ENCODE data around the gene AZGP1. TPM values are rescaled to one million over a fixed set of nuclear protein-coding genes. Genes with fewer than 3 reads are reported as not detected.
"Not testable (repeated sequence)": the region's sequence is repeated elsewhere in the genome, so short reads cannot be mapped to it uniquely, and the experiment has no call there.

AZGP1 gene
- total and polyA plus RNA-seq, 3 experiments from 2014 or later = not detected

- Histone ChIP-seq H3K4me1 (ENCODE audit: insufficient read depth, low read length) (no peaks in the 10 kb centered on the region), H3K36me3 (ENCODE audit: insufficient read depth, low read length) (no peaks in the 10 kb centered on the region), H3K9me3 (ENCODE audit: low read length) (no peaks in the 10 kb centered on the region), H3K27me3 (ENCODE audit: insufficient read depth, low read length, poor library complexity, severe bottlenecking) (peaks cover 2% of the 10 kb centered on the region), H3K4me3 (ENCODE audit: low read length) (no peak overlapping the region), H3K27ac (ENCODE audit: low read depth, low read length) (no peak overlapping the region)
- no peak overlapping the region for H3K27ac Mint-ChIP-seq
- no peak for DNase-seq
- H3K4me3 Mint-ChIP-seq = peak overlapping the region in 1 of 7 donors; percentile 19
- peaks cover 0 to 5% (median 5%) of the 10 kb centered on the region in 5 donors for H3K9me3 Mint-ChIP-seq
- H3K36me3 Mint-ChIP-seq = peaks cover 0 to 6% (median 0%) of the 10 kb centered on the region in 3 donors
- CTCF ChIA-PET = interaction anchor here (1.0 kb wide), 1 partner anchor 28 kb away, joined by 3 read pairs; no protein-coding TSS in a partner anchor
- H3K27me3 Mint-ChIP-seq = peaks cover 14 to 62% of the 10 kb centered on the region in 2 donors
- peaks cover 4 to 6% (median 5%) of the 10 kb centered on the region in 3 donors for H3K4me1 Mint-ChIP-seq
- POLR2A ChIA-PET = no interaction called here
Observed at GRCh38 chr7:99943641-99944496, 32.0 kb downstream of the AZGP1 start.

GRCh38 chr7:99938296-99938695 lies 37.5 kb downstream of the AZGP1 start:
- H3K9me3 ChIP-seq (ENCODE audit: low read length) = no peaks in the 10 kb centered on the region
- H3K4me1 ChIP-seq (ENCODE audit: insufficient read depth, low read length) = peaks cover 5% of the 10 kb centered on the region
- no peaks in the 10 kb centered on the region for H3K27me3 ChIP-seq (ENCODE audit: insufficient read depth, low read length, poor library complexity, severe bottlenecking)
- Mint-ChIP-seq H3K4me1 (peaks cover 4 to 10% (median 7%) of the 10 kb centered on the region in 3 donors), H3K4me3 (no peak overlapping the region), H3K36me3 (peaks cover 0 to 10% (median 0%) of the 10 kb centered on the region in 3 donors), H3K27ac (no peak overlapping the region), H3K27me3 (peaks cover 24 to 73% of the 10 kb centered on the region in 2 donors), H3K9me3 (peaks cover 4 to 10% (median 7%) of the 10 kb centered on the region in 5 donors)
- H3K4me3 ChIP-seq (ENCODE audit: low read length) = no peak overlapping the region
- ChIA-PET POLR2A (no interaction called here), CTCF (no interaction called here)
- DNase-seq = no peak
- no peak overlapping the region for H3K27ac ChIP-seq (ENCODE audit: low read depth, low read length)
- no peaks in the 10 kb centered on the region for H3K36me3 ChIP-seq (ENCODE audit: insufficient read depth, low read length)

DNA sequence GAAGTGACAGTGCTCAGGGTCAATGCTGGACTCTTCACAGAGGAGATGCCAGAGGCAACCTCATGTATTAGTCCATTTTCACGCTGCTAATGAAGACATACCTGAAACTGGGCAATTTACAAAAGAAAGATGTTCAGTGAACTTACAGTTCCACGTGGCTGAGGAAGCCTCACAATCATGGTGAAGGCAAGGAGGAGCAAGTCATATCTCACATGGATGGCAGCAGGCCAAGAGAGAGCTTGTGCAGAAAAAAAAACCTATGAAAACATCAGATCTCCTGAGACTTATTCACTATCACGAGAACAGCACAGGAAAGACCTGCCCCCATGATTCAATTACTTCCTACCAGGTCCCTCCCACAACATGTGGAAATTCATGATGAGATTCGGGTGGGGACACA lies 40.8 kb downstream of the AZGP1 start:
- H3K27ac ChIP-seq (ENCODE audit: low read depth, low read length); POLR2A ChIA-PET; H3K4me3 ChIP-seq (ENCODE audit: low read length); H3K4me1 ChIP-seq (ENCODE audit: insufficient read depth, low read length); H3K27me3 ChIP-seq (ENCODE audit: insufficient read depth, low read length, poor library complexity, severe bottlenecking); H3K36me3 Mint-ChIP-seq; H3K36me3 ChIP-seq (ENCODE audit: insufficient read depth, low read length); DNase-seq; H3K9me3 Mint-ChIP-seq; H3K4me3 Mint-ChIP-seq; H3K9me3 ChIP-seq (ENCODE audit: low read length): not testable (repeated sequence)
- Mint-ChIP-seq H3K27ac (peak overlapping the region in 2 of 8 donors; percentile 9 to 14), H3K4me1 (peaks cover 5 to 12% (median 9%) of the 10 kb centered on the region in 3 donors), H3K27me3 (peaks cover 20 to 53% of the 10 kb centered on the region in 2 donors)
- CTCF ChIA-PET = interaction anchor here (2.1 kb wide), 1 partner anchor 16 kb away, joined by 4 read pairs; the partner anchor contains the start of gene TRIM4

- H3K4me1 ChIP-seq (ENCODE audit: insufficient read depth, low read length) = peaks cover 19% of the 10 kb centered on the region
- no peak overlapping the region for H3K4me3 ChIP-seq (ENCODE audit: low read length)
- no peaks in the 10 kb centered on the region for H3K9me3 Mint-ChIP-seq
- H3K27me3 Mint-ChIP-seq = peaks cover 35 to 64% of the 10 kb centered on the region in 2 donors
- no peaks in the 10 kb centered on the region for H3K27me3 ChIP-seq (ENCODE audit: insufficient read depth, low read length, poor library complexity, severe bottlenecking)
- no peaks in the 10 kb centered on the region for H3K9me3 ChIP-seq (ENCODE audit: low read length)
- no peaks in the 10 kb centered on the region for H3K36me3 Mint-ChIP-seq
- no peak for DNase-seq
- H3K4me3 Mint-ChIP-seq = no peak overlapping the region
- CTCF ChIA-PET = interaction anchor here (1.1 to 1.9 kb wide), 2 partner anchors 11 to 20 kb away, joined by 4 to 10 read pairs; partner anchors contain the start of gene TRIM4
- H3K4me1 Mint-ChIP-seq = peaks cover 15 to 28% (median 28%) of the 10 kb centered on the region in 3 donors
- H3K36me3 ChIP-seq (ENCODE audit: insufficient read depth, low read length) = no peaks in the 10 kb centered on the region
- H3K27ac ChIP-seq (ENCODE audit: low read depth, low read length) = no peak overlapping the region
- no peak overlapping the region for H3K27ac Mint-ChIP-seq
- POLR2A ChIA-PET = no interaction called here
Observed at GRCh38 chr7:99930376-99930775, 45.5 kb downstream of the AZGP1 start.

DNA sequence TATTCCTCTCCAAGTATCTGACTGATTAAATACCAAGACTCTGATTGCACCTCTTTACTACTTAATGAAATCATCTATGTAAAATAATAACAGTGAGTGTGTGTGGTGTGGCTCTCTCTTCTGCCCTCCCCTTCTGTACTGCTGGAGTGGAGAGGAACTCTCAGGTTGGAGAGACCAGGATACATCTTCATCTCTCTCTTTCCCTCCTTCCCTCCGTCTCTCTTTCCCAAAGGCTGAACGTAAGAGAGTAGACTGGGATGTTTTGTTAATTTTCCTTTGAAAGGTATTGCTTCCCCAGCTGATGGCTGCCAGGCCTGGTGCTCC lies 46.1 kb downstream of the AZGP1 start:
- Mint-ChIP-seq H3K27ac (peak overlapping the region in 1 of 8 donors; percentile 40), H3K9me3 (no peaks in the 10 kb centered on the region), H3K4me3 (peak overlapping the region in 6 of 7 donors; percentile 24 to 86 (median 64)), H3K4me1 (peaks cover 11 to 24% (median 21%) of the 10 kb centered on the region in 3 donors), H3K36me3 (no peaks in the 10 kb centered on the region), H3K27me3 (peaks cover 35 to 59% of the 10 kb centered on the region in 2 donors)
- Histone ChIP-seq H3K4me3 (ENCODE audit: low read length) (peak overlapping the region; percentile 46), H3K9me3 (ENCODE audit: low read length) (no peaks in the 10 kb centered on the region), H3K27ac (ENCODE audit: low read depth, low read length) (no peak overlapping the region), H3K36me3 (ENCODE audit: insufficient read depth, low read length) (no peaks in the 10 kb centered on the region), H3K4me1 (ENCODE audit: insufficient read depth, low read length) (peaks cover 16% of the 10 kb centered on the region), H3K27me3 (ENCODE audit: insufficient read depth, low read length, poor library complexity, severe bottlenecking) (no peaks in the 10 kb centered on the region)
- CTCF ChIA-PET = interaction anchor here (1.1 to 1.9 kb wide), 4 partner anchors 10 to 66 kb away, joined by 3 to 10 read pairs (median 6); partner anchors contain the start of gene TRIM4
- no peak for DNase-seq
- POLR2A ChIA-PET = interaction anchor here (1.0 kb wide), 1 partner anchor 11 kb away, joined by 10 read pairs; the partner anchor contains the start of gene TRIM4

- H3K27me3 ChIP-seq (ENCODE audit: insufficient read depth, low read length, poor library complexity, severe bottlenecking) = no peaks in the 10 kb centered on the region
- CTCF ChIA-PET = interaction anchor here (1.1 to 1.9 kb wide), 4 partner anchors 10 to 66 kb away, joined by 3 to 10 read pairs (median 6); partner anchors contain the start of gene TRIM4
- H3K4me1 ChIP-seq (ENCODE audit: insufficient read depth, low read length) = peaks cover 16% of the 10 kb centered on the region
- Mint-ChIP-seq H3K4me3 (peak within 1 kb of the TSS in 6 of 7 donors; percentile 24 to 86 (median 64)), H3K36me3 (no peaks in the 10 kb centered on the region), H3K27ac (peak within 1 kb of the TSS in 3 of 8 donors; percentile 40 to 69 (median 52)), H3K27me3 (peaks cover 33 to 58% of the 10 kb centered on the region in 2 donors), H3K4me1 (peaks cover 11 to 24% (median 20%) of the 10 kb centered on the region in 3 donors), H3K9me3 (no peaks in the 10 kb centered on the region)
- H3K4me3 ChIP-seq (ENCODE audit: low read length) = peak within 1 kb of the TSS; percentile 46
- H3K9me3 ChIP-seq (ENCODE audit: low read length) = no peaks in the 10 kb centered on the region
- no peaks in the 10 kb centered on the region for H3K36me3 ChIP-seq (ENCODE audit: insufficient read depth, low read length)
- H3K27ac ChIP-seq (ENCODE audit: low read depth, low read length) = no peak within 1 kb of the TSS
- POLR2A ChIA-PET = interaction anchor here (1.0 kb wide), 1 partner anchor 11 kb away, joined by 10 read pairs; the partner anchor contains the start of gene TRIM4
- peak in 3 of 5 donors; percentile 16 to 57 (median 43) for DNase-seq
Observed at GRCh38 chr7:99928994-99929729, 46.7 kb downstream of the AZGP1 start, which contains the start of gene GJC3. Gene GJC3, minus strand, starts transcription at chr7:99929620. Its CDS starts 0 bp downstream, at chr7:99929620.

DNA sequence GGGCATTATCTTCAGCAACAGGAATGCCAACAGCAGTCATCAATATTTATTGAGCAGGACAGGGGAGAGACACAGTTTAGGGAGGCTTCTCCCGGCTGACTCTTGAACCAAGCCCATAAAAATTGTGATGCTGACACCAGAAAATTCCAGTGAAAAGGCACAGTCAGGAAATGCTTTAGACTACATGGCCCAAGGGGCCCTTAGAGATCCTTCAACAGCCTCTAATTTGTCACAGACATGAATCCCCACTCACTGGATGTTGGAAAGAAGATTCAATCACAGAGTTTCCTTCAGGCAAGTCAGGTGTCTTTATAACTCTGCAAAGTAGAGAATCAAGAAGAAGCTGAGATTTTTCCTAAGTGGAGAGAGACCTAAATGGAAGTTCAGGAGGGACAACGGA lies 47.6 kb downstream of the AZGP1 start:
- ChIA-PET POLR2A (no interaction called here), CTCF (interaction anchor here (1.2 to 1.7 kb wide), 2 partner anchors 14 kb away, joined by 4 to 8 read pairs; no protein-coding TSS in a partner anchor)
- no peaks in the 10 kb centered on the region for H3K27me3 ChIP-seq (ENCODE audit: insufficient read depth, low read length, poor library complexity, severe bottlenecking)
- no peak for DNase-seq
- Mint-ChIP-seq H3K27me3 (peaks cover 30 to 49% of the 10 kb centered on the region in 2 donors), H3K36me3 (no peaks in the 10 kb centered on the region), H3K4me1 (peaks cover 11 to 24% (median 20%) of the 10 kb centered on the region in 3 donors), H3K27ac (peak overlapping the region in 2 of 8 donors; percentile 43 to 69), H3K4me3 (peak overlapping the region in 1 of 7 donors; percentile 18), H3K9me3 (no peaks in the 10 kb centered on the region)
- no peaks in the 10 kb centered on the region for H3K36me3 ChIP-seq (ENCODE audit: insufficient read depth, low read length)
- no peak overlapping the region for H3K4me3 ChIP-seq (ENCODE audit: low read length)
- H3K27ac ChIP-seq (ENCODE audit: low read depth, low read length) = no peak overlapping the region
- H3K4me1 ChIP-seq (ENCODE audit: insufficient read depth, low read length) = peaks cover 16% of the 10 kb centered on the region
- no peaks in the 10 kb centered on the region for H3K9me3 ChIP-seq (ENCODE audit: low read length)
